Measurements from ENCODE around the gene ARHGAP28. TPM values are rescaled to one million over a fixed set of nuclear protein-coding genes. Genes with fewer than 3 reads are reported as not detected.

ARHGAP28 gene
- total RNA-seq, 2 experiments from 2014 or later, result not detected

GRCh38 chr18:6865251-6865650 lies 135.7 kb downstream of the ARHGAP28 start:
- Mint-ChIP-seq H3K4me3 (no peak overlapping the region), H3K4me1 (ENCODE audit: low read depth) (no peaks in the 10 kb centered on the region), H3K27ac (no peak overlapping the region), H3K36me3 (ENCODE audit: low read depth) (no peaks in the 10 kb centered on the region), H3K9me3 (no peaks in the 10 kb centered on the region), H3K27me3 (peaks cover 4% of the 10 kb centered on the region)
- CTCF ChIA-PET, result no interaction called here
- intact Hi-C loops (cut with DNase I, micrococcal nuclease), result no loop called here
- Histone ChIP-seq H3K27me3 (ENCODE audit: control insufficient read depth in 1 of 2, insufficient read depth in 2 of 2, low read length in 2 of 2) (no peaks in the 10 kb centered on the region), H3K36me3 (ENCODE audit: insufficient read depth, low read length) (no peaks in the 10 kb centered on the region), H3K27ac (ENCODE audit: low read depth in 1 of 2, low read length in 2 of 2) (no peak overlapping the region), H3K9me3 (ENCODE audit: control insufficient read depth in 1 of 2, insufficient read depth in 1 of 2, low read length in 2 of 2) (peaks cover 0 to 9% of the 10 kb centered on the region in 2 experiments), H3K4me3 (ENCODE audit: low read length) (no peak overlapping the region), H3K4me1 (ENCODE audit: insufficient read depth, low read length) (no peaks in the 10 kb centered on the region)
- ATAC-seq (ENCODE audit: poor library complexity), result no peak
- POLR2A ChIA-PET, result no interaction called here
- no peak for TF ChIP-seq CTCF (IDR thresholded peaks at IDR 0.05)
- DNase-seq, result no peak

- H3K36me3 ChIP-seq (ENCODE audit: insufficient read depth, low read length), result no peaks in the 10 kb centered on the region
- POLR2A ChIA-PET, result no interaction called here
- CTCF ChIA-PET, result no interaction called here
- ATAC-seq (ENCODE audit: poor library complexity) (no peak), DNase-seq (no peak)
- no peak overlapping the region for H3K4me3 Mint-ChIP-seq
- intact Hi-C loops (cut with DNase I, micrococcal nuclease), result no loop called here
- peaks cover 4% of the 10 kb centered on the region for H3K27me3 Mint-ChIP-seq
- no peaks in the 10 kb centered on the region for H3K36me3 Mint-ChIP-seq (ENCODE audit: low read depth)
- H3K4me3 ChIP-seq (ENCODE audit: low read length), result no peak overlapping the region
- no peaks in the 10 kb centered on the region for H3K4me1 ChIP-seq (ENCODE audit: insufficient read depth, low read length)
- no peaks in the 10 kb centered on the region for H3K4me1 Mint-ChIP-seq (ENCODE audit: low read depth)
- no peak overlapping the region for H3K27ac Mint-ChIP-seq
- no peak overlapping the region for H3K27ac ChIP-seq (ENCODE audit: low read depth in 1 of 2, low read length in 2 of 2)
- H3K9me3 ChIP-seq (ENCODE audit: control insufficient read depth in 1 of 2, insufficient read depth in 1 of 2, low read length in 2 of 2), result peaks cover 0 to 6% of the 10 kb centered on the region in 2 experiments
- H3K9me3 Mint-ChIP-seq, result no peaks in the 10 kb centered on the region
- no peaks in the 10 kb centered on the region for H3K27me3 ChIP-seq (ENCODE audit: control insufficient read depth in 1 of 2, insufficient read depth in 2 of 2, low read length in 2 of 2)
- no peak for TF ChIP-seq CTCF (IDR thresholded peaks at IDR 0.05)
These were observed 137.1 kb downstream of the ARHGAP28 start for GRCh38 chr18:6866552-6867085.

GRCh38 chr18:6868033-6868432 lies 138.5 kb downstream of the ARHGAP28 start:
- no peaks in the 10 kb centered on the region for H3K27me3 ChIP-seq (ENCODE audit: control insufficient read depth in 1 of 2, insufficient read depth in 2 of 2, low read length in 2 of 2)
- Mint-ChIP-seq H3K27me3 (peaks cover 4% of the 10 kb centered on the region), H3K36me3 (ENCODE audit: low read depth) (no peaks in the 10 kb centered on the region), H3K27ac (no peak overlapping the region), H3K4me1 (ENCODE audit: low read depth) (no peaks in the 10 kb centered on the region), H3K4me3 (no peak overlapping the region), H3K9me3 (peaks cover 2% of the 10 kb centered on the region)
- intact Hi-C loops (cut with DNase I, micrococcal nuclease), result no loop called here
- H3K27ac ChIP-seq (ENCODE audit: low read depth in 1 of 2, low read length in 2 of 2), result no peak overlapping the region
- ChIA-PET POLR2A (no interaction called here), CTCF (no interaction called here)
- H3K4me3 ChIP-seq (ENCODE audit: low read length), result no peak overlapping the region
- H3K4me1 ChIP-seq (ENCODE audit: insufficient read depth, low read length), result no peaks in the 10 kb centered on the region
- ATAC-seq (ENCODE audit: poor library complexity) (no peak), DNase-seq (no peak)
- no peak for TF ChIP-seq CTCF (IDR thresholded peaks at IDR 0.05)
- peaks cover 0 to 6% of the 10 kb centered on the region in 2 experiments for H3K9me3 ChIP-seq (ENCODE audit: control insufficient read depth in 1 of 2, insufficient read depth in 1 of 2, low read length in 2 of 2)
- no peaks in the 10 kb centered on the region for H3K36me3 ChIP-seq (ENCODE audit: insufficient read depth, low read length)
